Neural cell (in vitro differentiated cells): ENCODE results near the gene ZFP42. TPM values are rescaled to one million over a fixed set of nuclear protein-coding genes. Genes with fewer than 3 reads are reported as not detected.

Source experiments
- H2AFZ ChIP-seq: fragments of 200-600, 300-800 bp; sonication (generic), shearing (Covaris generic); 2 replicates; pipeline ENCODE4 v1.6.0; 2014; ENCODE audit warnings: low read depth, mild to moderate bottlenecking, antibody characterized with exemption, low read length, moderate library complexity
- H3F3A ChIP-seq: fragments of 200-600 bp; shearing (Covaris generic); 2 replicates; pipeline ENCODE4 v1.6.1; 2016; ENCODE audit warnings: mild to moderate bottlenecking, moderate library complexity, mixed read lengths, antibody characterized with exemption, low read length; ENCODE audit not compliant: insufficient read depth, poor library complexity, severe bottlenecking
- H3K27ac ChIP-seq: fragments of 200-600, 300-800 bp; sonication (generic), shearing (Covaris generic); 2 replicates; pipeline ENCODE4 v1.5.1; 2014; ENCODE audit warnings: mild to moderate bottlenecking, low read length, moderate library complexity
- H3K27me3 ChIP-seq: fragments of 300-800, 200-600 bp; sonication (generic), shearing (Covaris generic); 2 replicates; pipeline ENCODE4 v1.6.0; 2014; ENCODE audit warnings: mild to moderate bottlenecking, low read depth, low read length, moderate library complexity; ENCODE audit not compliant: insufficient read depth
- H3K36me3 ChIP-seq: fragments of 300-800, 200-600 bp; sonication (generic), shearing (Covaris generic); 2 replicates; pipeline ENCODE4 v1.5.1; 2014; ENCODE audit warnings: mild to moderate bottlenecking, antibody characterized with exemption, low read length, moderate library complexity; ENCODE audit not compliant: insufficient read depth
- H3K4me2 ChIP-seq: fragments of 300-800, 200-600 bp; sonication (generic), shearing (Covaris generic); 2 replicates; pipeline ENCODE4 v1.6.0; 2014; ENCODE audit warnings: mild to moderate bottlenecking, low read length
- H3K4me3 ChIP-seq: fragments of 300-800, 200-600 bp; sonication (generic), shearing (Covaris generic); 2 replicates; pipeline ENCODE4 v1.5.1; 2014; ENCODE audit warnings: mild to moderate bottlenecking, low read length, moderate library complexity
- H3K79me2 ChIP-seq: fragments of 200-600 bp; shearing (Covaris generic); replicated peaks from 2 replicates; pipeline ENCODE4 v1.6.0; 2014; ENCODE audit warnings: mild to moderate bottlenecking, low read length, moderate library complexity; ENCODE audit not compliant: insufficient read depth
- H3K9ac ChIP-seq: fragments of 300-800, 200-600 bp; sonication (generic), shearing (Covaris generic); 2 replicates; pipeline ENCODE4 v1.6.1; 2016; ENCODE audit warnings: mild to moderate bottlenecking, low read length, mixed read lengths
- H3K9me2 ChIP-seq: fragments of 200-600 bp; shearing (Covaris generic); 2 replicates; pipeline ENCODE4 v1.6.1; 2016; ENCODE audit warnings: mild to moderate bottlenecking, low read length, mixed read lengths; ENCODE audit not compliant: insufficient read depth
- H3K9me3 ChIP-seq: fragments of 200-600, 300-800 bp; sonication (generic), shearing (Covaris generic); 2 replicates; pipeline ENCODE4 v1.6.1; 2016; ENCODE audit warnings: mild to moderate bottlenecking, mixed run types, low read length, moderate library complexity, mixed read lengths
- H4K20me1 ChIP-seq: fragments of 200-600 bp; shearing (Covaris generic); 2 replicates; pipeline ENCODE4 v1.6.1; 2016; ENCODE audit warnings: mild to moderate bottlenecking, mixed run types; ENCODE audit not compliant: insufficient read depth
- CTCF ChIP-seq: fragments of 450-650 bp; IDR thresholded peaks from 2 replicates; pipeline ENCODE4 v1.5.1; 2014; ENCODE audit warnings: antibody characterized with exemption, mild to moderate bottlenecking, moderate library complexity; ENCODE audit not compliant: poor library complexity, severe bottlenecking
- EP300 ChIP-seq: fragments of 450-650 bp; conservative IDR thresholded peaks from 2 replicates; pipeline ENCODE4 v1.6.1; 2014; ENCODE audit warnings: antibody characterized with exemption, mild to moderate bottlenecking, moderate library complexity; ENCODE audit not compliant: poor library complexity, severe bottlenecking
- EZH2 ChIP-seq: fragments of 200-600, 300-800 bp; shearing (Covaris generic), sonication (generic); IDR thresholded peaks from 2 replicates; pipeline ENCODE4 v1.6.1; 2014; ENCODE audit warnings: antibody characterized with exemption, low read length, borderline replicate concordance, mild to moderate bottlenecking; ENCODE audit not compliant: insufficient read depth, poor library complexity, severe bottlenecking
- MXI1 ChIP-seq: fragments of 450-650 bp; conservative IDR thresholded peaks from 2 replicates; pipeline ENCODE4 v1.6.1; 2014; ENCODE audit warnings: antibody characterized with exemption, mild to moderate bottlenecking; ENCODE audit not compliant: poor library complexity, severe bottlenecking
- POLR2AphosphoS5 ChIP-seq: IDR thresholded peaks from 2 replicates; pipeline ENCODE4 v1.6.1; 2012
- RAD21 ChIP-seq: fragments of 450-650 bp; conservative IDR thresholded peaks from 2 replicates; pipeline ENCODE4 v1.6.1; 2014; ENCODE audit warnings: antibody characterized with exemption, mild to moderate bottlenecking, moderate library complexity
- REST ChIP-seq: IDR thresholded peaks from 2 replicates; pipeline ENCODE4 v1.6.1; 2012; ENCODE audit warnings: borderline replicate concordance
- SMC3 ChIP-seq: fragments of 450-650 bp; conservative IDR thresholded peaks from 2 replicates; pipeline ENCODE4 v1.6.1; 2014; ENCODE audit warnings: antibody characterized with exemption, mild to moderate bottlenecking, moderate library complexity; ENCODE audit not compliant: poor library complexity
- TAF1 ChIP-seq: IDR thresholded peaks from 2 replicates; pipeline ENCODE4 v1.6.1; 2012; ENCODE audit warnings: low read depth
- polyA plus RNA-seq: library from polyadenylated mRNA; depleted of rRNA; stranded (reverse); fragments of >200 nt; gene quantifications from 2 replicates; pipeline ENCODE4 v1.2.3, GENCODE V29; 2014

ZFP42 gene
- polyA plus RNA-seq, 1 donor from 2014 or later: not detected

GRCh38 chr4:187961961-187962360 lies 33.6 kb upstream of the ZFP42 start:
- no peak overlapping the region for H3K4me2 ChIP-seq

GRCh38 chr4:187962926-187963325 lies 32.6 kb upstream of the ZFP42 start:
- Histone ChIP-seq H4K20me1 (no peaks in the 10 kb centered on the region), H3K4me2 (no peak overlapping the region), H3K27ac (no peak overlapping the region), H3K9ac (no peak overlapping the region), H3K79me2 (no peaks in the 10 kb centered on the region), H3K9me3 (no peaks in the 10 kb centered on the region), H3F3A (no peaks in the 10 kb centered on the region), H3K4me3 (no peak overlapping the region), H3K27me3 (no peaks in the 10 kb centered on the region), H3K9me2 (no peaks in the 10 kb centered on the region), H3K36me3 (no peaks in the 10 kb centered on the region), H2AFZ (no peak overlapping the region)
- TF ChIP-seq MXI1: no peak
- TF ChIP-seq TAF1: no peak
- TF ChIP-seq SMC3: no peak
- no peak for TF ChIP-seq REST
- TF ChIP-seq CTCF: no peak
- no peak for TF ChIP-seq RAD21
- TF ChIP-seq POLR2AphosphoS5: no peak

More at GRCh38 chr4:187961961-187962360, 33.6 kb upstream of the ZFP42 start:
- H3K9ac ChIP-seq: no peak overlapping the region
- no peaks in the 10 kb centered on the region for H3F3A ChIP-seq
- H3K27me3 ChIP-seq: no peaks in the 10 kb centered on the region
- no peaks in the 10 kb centered on the region for H3K9me3 ChIP-seq
- no peaks in the 10 kb centered on the region for H4K20me1 ChIP-seq
- H3K36me3 ChIP-seq: no peaks in the 10 kb centered on the region
- no peaks in the 10 kb centered on the region for H3K79me2 ChIP-seq
- TF ChIP-seq POLR2AphosphoS5 (no peak), EZH2 (no peak), REST (no peak), CTCF (no peak), TAF1 (no peak), RAD21 (no peak), MXI1 (no peak), EP300 (no peak), SMC3 (no peak)
- no peak overlapping the region for H3K27ac ChIP-seq
- H2AFZ ChIP-seq: no peak overlapping the region
- no peak overlapping the region for H3K4me3 ChIP-seq
- no peaks in the 10 kb centered on the region for H3K9me2 ChIP-seq
